K562 (cell line): ENCODE results near the gene ACSS2.

Experiments used
- ADNP ChIP-seq: fragments of 200-800 bp; sonication (Bioruptor generic); IDR thresholded peaks from 2 replicates; pipeline ENCODE4 v1.6.1; 2016; ENCODE audit warnings: missing genetic modification characterization, missing compliant biosample characterization
- CTBP1 ChIP-seq: fragments of 450-650 bp; IDR thresholded peaks from 2 replicates; pipeline ENCODE4 v1.6.1; 2016; ENCODE audit warnings: borderline replicate concordance
- FOXK1 ChIP-seq: sonication (generic); formaldehyde crosslinking; IDR thresholded peaks from 2 replicates; pipeline ENCODE4 v1.8.0; 2022; ENCODE audit warnings: missing genetic modification reagents, mild to moderate bottlenecking, borderline replicate concordance
- HNRNPK ChIP-seq: fragments of 200-400 bp; formaldehyde crosslinking; IDR thresholded peaks from one replicate; pipeline ENCODE4 v1.6.1; 2018; ENCODE audit warnings: mild to moderate bottlenecking, low read depth, low read length; ENCODE audit not compliant: poor library complexity, severe bottlenecking
- KDM1A ChIP-seq, 2 experiments: fragments of 450-650 bp; IDR thresholded peaks; 2 replicates each; pipeline ENCODE4 v1.6.1; 2016; ENCODE audit warnings: mild to moderate bottlenecking in 2 of 2
- MAFK ChIP-seq: IDR thresholded peaks from 2 replicates; pipeline ENCODE4 v1.6.1; 2011; ENCODE audit warnings: low read length, improper control_type of control experiment
- SRSF9 ChIP-seq: fragments of 200-400 bp; formaldehyde crosslinking; IDR thresholded peaks from 2 replicates; pipeline ENCODE4 v1.6.1; 2017; ENCODE audit warnings: low read depth, low read length, borderline replicate concordance
- TAF7 ChIP-seq: fragments of 450-650 bp; IDR thresholded peaks from 2 replicates; pipeline ENCODE4 v1.6.1; 2016; ENCODE audit warnings: missing genetic modification characterization, missing compliant biosample characterization
- TGIF2 ChIP-seq: sonication (generic); formaldehyde crosslinking; IDR thresholded peaks from 2 replicates; pipeline ENCODE4 v1.8.1; 2022; ENCODE audit warnings: mild to moderate bottlenecking, missing genetic modification reagents, moderate library complexity
- ZFP1 ChIP-seq: fragments of 450-650 bp; formaldehyde crosslinking; IDR thresholded peaks from 2 replicates; pipeline ENCODE4 v1.4.0; 2020; ENCODE audit warnings: mild to moderate bottlenecking, mixed read lengths
- TF ChIP-seq, protein P1 (sequence below): sonication (generic); formaldehyde crosslinking; IDR thresholded peaks from 2 replicates; pipeline ENCODE4 v1.9.0; 2022; ENCODE audit warnings: mild to moderate bottlenecking, missing genetic modification reagents
- TF ChIP-seq, protein P2 (sequence below), 3 experiments: IDR thresholded peaks in 2 of 3; conservative IDR thresholded peaks in 1 of 3; 2 replicates each; pipeline ENCODE4 v1.5.1; 2011 to 2012; ENCODE audit warnings: low read length in 3 of 3, mild to moderate bottlenecking in 3 of 3, control low read depth in 2 of 3, improper control_type of control experiment in 1 of 3, inconsistent platforms in 1 of 3, low read depth in 1 of 3, mixed read lengths in 1 of 3, moderate library complexity in 1 of 3; ENCODE audit not compliant: insufficient read depth in 2 of 3
- TF ChIP-seq, protein P3 (sequence below): fragments of 450-650 bp; IDR thresholded peaks from 2 replicates; pipeline ENCODE4 v1.7.1; 2018; ENCODE audit warnings: mild to moderate bottlenecking, low read depth; ENCODE audit not compliant: partially characterized antibody

DNA sequence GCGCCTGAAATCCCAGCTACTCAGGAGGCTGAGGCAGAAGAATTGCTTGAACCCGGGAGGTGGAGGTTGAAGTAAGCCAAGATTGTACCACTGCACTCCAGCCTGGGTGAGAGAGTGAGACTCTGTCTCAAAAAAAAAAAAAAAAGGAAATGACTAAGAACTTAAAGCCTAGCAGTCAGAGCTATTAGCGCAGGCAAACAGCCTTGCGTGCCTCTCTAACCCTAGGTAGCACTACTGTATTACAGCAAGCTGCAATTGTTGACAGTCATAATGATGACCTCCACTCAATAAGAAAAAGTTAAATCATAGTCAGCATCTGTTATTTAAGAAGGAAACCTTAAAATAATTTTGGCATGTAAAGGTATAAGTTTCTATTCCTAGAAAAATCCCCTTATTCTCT lies 64.8 kb downstream of the ACSS2 start:
- TF ChIP-seq, protein P1, sequence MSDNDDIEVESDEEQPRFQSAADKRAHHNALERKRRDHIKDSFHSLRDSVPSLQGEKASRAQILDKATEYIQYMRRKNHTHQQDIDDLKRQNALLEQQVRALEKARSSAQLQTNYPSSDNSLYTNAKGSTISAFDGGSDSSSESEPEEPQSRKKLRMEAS (CRISPR knock-in tag) = no peak
- no peak for TF ChIP-seq ZFP1
- TF ChIP-seq ADNP (tag) = no peak
- no peak for TF ChIP-seq HNRNPK
- no peak for TF ChIP-seq CTBP1
- TF ChIP-seq TGIF2 (CRISPR knock-in tag) = no peak
- no peak for TF ChIP-seq FOXK1 (CRISPR knock-in tag)
- TF ChIP-seq SRSF9 = no peak
- no peak for TF ChIP-seq MAFK
- TF ChIP-seq, protein P2, sequence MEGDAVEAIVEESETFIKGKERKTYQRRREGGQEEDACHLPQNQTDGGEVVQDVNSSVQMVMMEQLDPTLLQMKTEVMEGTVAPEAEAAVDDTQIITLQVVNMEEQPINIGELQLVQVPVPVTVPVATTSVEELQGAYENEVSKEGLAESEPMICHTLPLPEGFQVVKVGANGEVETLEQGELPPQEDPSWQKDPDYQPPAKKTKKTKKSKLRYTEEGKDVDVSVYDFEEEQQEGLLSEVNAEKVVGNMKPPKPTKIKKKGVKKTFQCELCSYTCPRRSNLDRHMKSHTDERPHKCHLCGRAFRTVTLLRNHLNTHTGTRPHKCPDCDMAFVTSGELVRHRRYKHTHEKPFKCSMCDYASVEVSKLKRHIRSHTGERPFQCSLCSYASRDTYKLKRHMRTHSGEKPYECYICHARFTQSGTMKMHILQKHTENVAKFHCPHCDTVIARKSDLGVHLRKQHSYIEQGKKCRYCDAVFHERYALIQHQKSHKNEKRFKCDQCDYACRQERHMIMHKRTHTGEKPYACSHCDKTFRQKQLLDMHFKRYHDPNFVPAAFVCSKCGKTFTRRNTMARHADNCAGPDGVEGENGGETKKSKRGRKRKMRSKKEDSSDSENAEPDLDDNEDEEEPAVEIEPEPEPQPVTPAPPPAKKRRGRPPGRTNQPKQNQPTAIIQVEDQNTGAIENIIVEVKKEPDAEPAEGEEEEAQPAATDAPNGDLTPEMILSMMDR (IDR thresholded peaks at IDR 0.05 in 2 of 3, conservative IDR thresholded peaks at IDR 0.05 in 1 of 3; ENCODE audit: insufficient read depth in 2 of 3, low read depth in 1 of 3, low read length in 3 of 3) = no peak
- TF ChIP-seq, protein P3, sequence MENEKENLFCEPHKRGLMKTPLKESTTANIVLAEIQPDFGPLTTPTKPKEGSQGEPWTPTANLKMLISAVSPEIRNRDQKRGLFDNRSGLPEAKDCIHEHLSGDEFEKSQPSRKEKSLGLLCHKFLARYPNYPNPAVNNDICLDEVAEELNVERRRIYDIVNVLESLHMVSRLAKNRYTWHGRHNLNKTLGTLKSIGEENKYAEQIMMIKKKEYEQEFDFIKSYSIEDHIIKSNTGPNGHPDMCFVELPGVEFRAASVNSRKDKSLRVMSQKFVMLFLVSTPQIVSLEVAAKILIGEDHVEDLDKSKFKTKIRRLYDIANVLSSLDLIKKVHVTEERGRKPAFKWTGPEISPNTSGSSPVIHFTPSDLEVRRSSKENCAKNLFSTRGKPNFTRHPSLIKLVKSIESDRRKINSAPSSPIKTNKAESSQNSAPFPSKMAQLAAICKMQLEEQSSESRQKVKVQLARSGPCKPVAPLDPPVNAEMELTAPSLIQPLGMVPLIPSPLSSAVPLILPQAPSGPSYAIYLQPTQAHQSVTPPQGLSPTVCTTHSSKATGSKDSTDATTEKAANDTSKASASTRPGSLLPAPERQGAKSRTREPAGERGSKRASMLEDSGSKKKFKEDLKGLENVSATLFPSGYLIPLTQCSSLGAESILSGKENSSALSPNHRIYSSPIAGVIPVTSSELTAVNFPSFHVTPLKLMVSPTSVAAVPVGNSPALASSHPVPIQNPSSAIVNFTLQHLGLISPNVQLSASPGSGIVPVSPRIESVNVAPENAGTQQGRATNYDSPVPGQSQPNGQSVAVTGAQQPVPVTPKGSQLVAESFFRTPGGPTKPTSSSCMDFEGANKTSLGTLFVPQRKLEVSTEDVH = no peak
- no peak for TF ChIP-seq TAF7
- TF ChIP-seq KDM1A (IDR thresholded peaks at IDR 0.05) = no peak
